ENCODE results near the gene SNRNP27. TPM values are rescaled to one million over a fixed set of nuclear protein-coding genes. Genes with fewer than 3 reads are reported as not detected.

Gene SNRNP27
- total RNA-seq, 1 donor from 2014 or later, result 14.7 TPM

GRCh38 chr2:69916106-69916505 is 22.4 kb downstream of the SNRNP27 start:
- no peak for ATAC-seq

GRCh38 chr2:69917852-69918251 is 24.1 kb downstream of the SNRNP27 start:
- peak; percentile 15 for ATAC-seq

GRCh38 chr2:69918401-69918800 is 24.6 kb downstream of the SNRNP27 start:
- ATAC-seq, result no peak

GRCh38 chr2:69923116-69923515 is 29.4 kb downstream of the SNRNP27 start:
- ATAC-seq, result no peak

- ATAC-seq, result peak; percentile 31
Observed at GRCh38 chr2:69926849-69927515, 33.2 kb downstream of the SNRNP27 start.

GRCh38 chr2:69931832-69932595 is 38.3 kb downstream of the SNRNP27 start:
- no peak for ATAC-seq

GRCh38 chr2:69932596-69932922 is 38.8 kb downstream of the SNRNP27 start:
- no peak for ATAC-seq

- ATAC-seq, result peak; percentile 14
Observed at GRCh38 chr2:69933254-69933828, 39.6 kb downstream of the SNRNP27 start.

GRCh38 chr2:69933839-69934613 is 40.3 kb downstream of the SNRNP27 start:
- ATAC-seq, result peak; percentile 70

GRCh38 chr2:69934614-69934908 is 40.8 kb downstream of the SNRNP27 start:
- no peak for ATAC-seq

- ATAC-seq, result no peak
Observed at GRCh38 chr2:69935011-69935410, 41.3 kb downstream of the SNRNP27 start.

- ATAC-seq, result no peak
Observed at GRCh38 chr2:69936906-69937305, 43.1 kb downstream of the SNRNP27 start.

GRCh38 chr2:69937968-69938367 is 44.2 kb downstream of the SNRNP27 start:
- ATAC-seq, result no peak

- ATAC-seq, result no peak
Observed at GRCh38 chr2:69939722-69940121, 46.0 kb downstream of the SNRNP27 start.

- ATAC-seq, result no peak
Observed at GRCh38 chr2:69940691-69941090, 46.9 kb downstream of the SNRNP27 start.

- ATAC-seq, result peak; percentile 7
Observed at GRCh38 chr2:69943000-69943842, 49.5 kb downstream of the SNRNP27 start.

- no peak for ATAC-seq
Observed at GRCh38 chr2:69943843-69944525, 50.2 kb downstream of the SNRNP27 start.

- ATAC-seq, result peak; percentile 12
Observed at GRCh38 chr2:69944756-69945155, 51.0 kb downstream of the SNRNP27 start.

GRCh38 chr2:69945441-69945840 is 51.7 kb downstream of the SNRNP27 start:
- ATAC-seq, result peak; percentile 82

- ATAC-seq, result peak; percentile 7
Observed at GRCh38 chr2:69945941-69946340, 52.2 kb downstream of the SNRNP27 start.
